ENCODE data around the gene TECPR2. TPM values are rescaled to one million over a fixed set of nuclear protein-coding genes. Genes with fewer than 3 reads are reported as not detected.
A peak's percentile ranks its signal among the peaks of the same experiment; 100 is the strongest.
"Not testable (repeated sequence)": the region's sequence is repeated elsewhere in the genome, so short reads cannot be mapped to it uniquely, and the experiment has no call there.

TECPR2 gene
- polyA plus RNA-seq, 3 donors = 15.0 to 19.0 (median 16.0) TPM

- not testable (repeated sequence) for DNase-seq (ENCODE audit: low read depth in 3 of 3, low spot score in 2 of 3)
Observed at GRCh38 chr14:102329381-102329780, 33.4 kb upstream of the TECPR2 start.

DNA sequence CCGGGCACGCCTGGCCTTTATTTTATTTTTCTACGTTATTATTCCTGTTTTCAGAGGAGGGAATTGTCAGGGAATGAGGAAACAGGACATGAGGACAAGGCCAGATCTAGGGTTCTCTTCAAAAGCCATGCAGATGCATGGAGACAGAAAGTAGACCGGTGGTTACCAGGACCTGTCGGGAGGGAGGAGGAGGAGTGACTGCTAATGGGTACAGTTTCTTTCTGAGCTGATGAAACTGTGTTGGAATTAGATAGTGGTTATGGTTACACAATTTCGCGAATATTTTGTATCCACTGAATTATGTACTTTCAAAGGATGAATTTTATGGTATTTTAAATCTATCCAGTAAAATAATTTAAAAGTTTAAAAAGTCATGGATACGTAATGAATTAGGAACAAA, 31.9 kb upstream of the TECPR2 start:
- no peak for DNase-seq (ENCODE audit: low read depth in 3 of 3, low spot score in 2 of 3)

DNA sequence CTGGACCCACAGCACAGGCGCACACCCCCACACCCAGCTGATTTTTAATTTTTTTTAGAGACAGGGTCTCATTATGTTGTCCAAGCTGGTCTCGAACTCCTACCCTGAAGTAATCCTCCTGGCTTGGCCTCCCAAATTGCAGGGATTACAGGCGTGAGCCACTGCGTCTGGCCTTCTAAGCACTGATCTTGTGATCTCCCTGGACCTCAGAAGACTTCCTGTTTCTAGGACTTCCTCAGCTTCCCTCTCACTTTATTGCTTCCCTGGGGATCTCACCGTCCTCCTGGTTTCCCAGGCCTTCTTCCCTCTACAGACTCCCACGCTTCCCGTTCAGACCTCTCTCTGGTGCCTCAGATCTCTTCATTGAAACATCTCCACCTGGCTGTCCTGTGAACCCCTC, 29.4 kb upstream of the TECPR2 start:
- no peak for DNase-seq (ENCODE audit: low read depth in 3 of 3, low spot score in 2 of 3)

DNA sequence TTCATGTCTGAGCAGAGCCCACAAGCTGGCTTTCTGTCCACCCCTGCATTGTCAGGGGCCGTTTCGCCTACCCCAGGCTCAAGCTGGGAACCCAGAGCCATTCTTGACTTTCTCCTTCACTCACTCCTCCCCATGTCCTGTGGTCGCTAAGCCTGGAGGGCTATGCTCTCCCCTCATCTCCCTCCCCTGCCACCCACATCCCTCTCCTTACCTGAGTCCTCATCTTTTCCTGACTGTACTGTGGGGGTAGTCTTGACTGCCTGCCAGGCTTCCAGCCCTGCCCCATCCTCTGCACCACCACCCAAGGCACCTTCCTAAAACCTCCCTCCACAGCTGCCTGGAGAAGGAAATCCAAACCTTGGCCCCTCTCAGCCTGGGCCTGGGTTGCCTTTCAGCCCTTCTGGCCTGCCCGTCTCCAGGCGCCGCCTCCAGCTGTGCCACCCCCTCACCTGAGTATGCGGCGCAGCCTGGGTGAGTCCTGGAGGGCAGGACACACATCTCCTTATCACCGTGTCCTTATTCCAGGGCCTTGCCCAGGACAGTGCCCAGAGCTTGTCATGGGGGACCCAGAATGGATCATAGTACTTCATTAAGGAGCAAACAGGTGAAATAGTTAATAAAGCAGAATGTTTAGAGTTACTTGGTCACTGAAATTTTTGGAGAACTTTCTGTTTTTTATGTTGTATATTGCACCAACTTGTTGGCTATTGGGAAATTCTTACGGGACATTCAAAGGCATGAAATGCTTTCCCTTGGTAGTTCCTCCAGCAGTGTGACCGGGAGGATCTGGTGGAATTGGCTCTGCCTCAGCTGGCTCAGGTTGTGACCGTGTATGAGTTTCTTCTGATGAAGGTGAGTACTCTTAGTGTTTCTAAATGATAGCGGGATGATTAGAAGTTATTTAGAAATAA, 28.7 kb upstream of the TECPR2 start:
- DNase-seq (ENCODE audit: low read depth in 3 of 3, low spot score in 2 of 3) = no peak

DNA sequence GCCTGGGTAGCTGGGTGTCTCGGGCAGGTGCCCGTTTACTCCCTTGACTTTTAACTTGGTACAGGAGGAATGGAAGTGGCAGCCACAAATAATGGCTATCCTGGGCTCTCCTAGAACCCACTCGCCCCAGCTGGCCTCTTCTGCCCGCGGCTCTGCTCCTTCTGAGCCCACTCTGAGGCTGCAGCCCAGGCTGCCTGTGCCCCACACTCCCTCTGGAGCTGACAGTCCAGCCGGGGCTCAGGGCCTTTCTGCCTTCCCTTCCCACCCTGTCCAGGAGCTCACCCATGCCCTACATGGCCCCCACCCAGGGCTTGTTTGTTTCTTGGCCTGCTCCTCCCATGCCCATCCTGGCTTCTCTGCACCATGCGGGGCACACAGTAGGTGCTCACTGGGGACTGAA, 27.6 kb upstream of the TECPR2 start:
- no peak for DNase-seq (ENCODE audit: low read depth in 3 of 3, low spot score in 2 of 3)

DNA sequence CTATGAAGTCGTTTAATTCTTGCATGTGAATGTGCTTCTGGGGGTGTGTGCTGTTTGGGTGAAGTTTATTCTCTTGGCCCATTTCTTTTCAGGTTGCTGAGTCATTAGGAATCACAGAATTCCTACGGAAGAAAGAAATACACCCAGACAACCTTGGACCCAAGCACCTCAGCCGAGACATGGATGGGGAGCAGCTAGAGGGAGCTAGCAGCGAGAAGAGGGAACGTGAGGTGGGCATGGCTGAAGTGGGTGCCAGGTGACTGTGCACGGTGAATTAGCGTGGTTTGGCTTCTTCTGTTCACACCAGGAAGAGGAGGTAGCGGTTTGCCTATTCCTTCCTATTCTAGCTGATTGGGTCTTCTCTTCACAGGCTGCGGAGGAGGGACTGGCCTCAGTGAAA, 24.0 kb upstream of the TECPR2 start:
- no peak for DNase-seq (ENCODE audit: low read depth in 3 of 3, low spot score in 2 of 3)

- DNase-seq (ENCODE audit: low read depth in 3 of 3, low spot score in 2 of 3) = no peak
Observed at GRCh38 chr14:102341566-102341965, 21.2 kb upstream of the TECPR2 start.

DNA sequence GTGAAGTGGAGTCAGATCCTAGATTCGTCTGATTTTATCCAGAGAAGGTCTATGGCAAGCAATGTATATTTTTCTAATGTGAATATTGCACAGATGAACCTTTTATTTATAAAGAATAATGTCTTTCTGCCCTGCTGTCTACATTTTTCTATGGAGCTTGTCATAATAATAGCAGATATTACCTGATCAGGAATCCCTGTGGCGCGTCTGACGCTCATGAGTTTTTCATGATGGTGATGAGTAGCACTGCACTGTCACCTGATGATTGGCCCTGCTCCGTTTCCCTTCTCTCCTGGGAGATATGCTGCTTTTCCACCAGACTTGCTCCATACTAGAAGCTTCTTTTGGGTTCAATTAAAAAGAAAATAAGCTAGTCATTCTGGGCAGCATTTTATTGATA, 20.5 kb upstream of the TECPR2 start:
- DNase-seq (ENCODE audit: low read depth in 3 of 3, low spot score in 2 of 3) = no peak

DNA sequence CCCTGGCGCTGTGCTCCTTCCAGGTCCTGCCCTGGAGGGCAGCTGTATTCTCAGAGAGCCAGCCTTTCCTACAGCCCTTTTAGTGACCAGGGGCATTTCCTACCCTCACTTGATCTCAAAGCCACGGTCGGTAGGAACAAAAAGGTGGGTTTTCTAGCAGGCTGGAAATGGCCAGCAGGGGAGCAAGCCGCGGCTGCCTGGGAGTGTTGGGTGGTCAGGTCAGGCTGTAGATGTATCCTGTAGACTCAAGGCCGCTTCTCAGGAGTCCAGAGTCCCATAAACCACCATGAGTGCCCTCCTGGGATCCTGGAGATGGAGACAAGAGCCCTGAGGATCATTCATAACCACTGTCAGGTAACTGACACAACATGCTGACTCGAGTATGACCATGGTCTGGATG, 18.7 kb upstream of the TECPR2 start:
- DNase-seq (ENCODE audit: low read depth in 3 of 3, low spot score in 2 of 3) = no peak

DNA sequence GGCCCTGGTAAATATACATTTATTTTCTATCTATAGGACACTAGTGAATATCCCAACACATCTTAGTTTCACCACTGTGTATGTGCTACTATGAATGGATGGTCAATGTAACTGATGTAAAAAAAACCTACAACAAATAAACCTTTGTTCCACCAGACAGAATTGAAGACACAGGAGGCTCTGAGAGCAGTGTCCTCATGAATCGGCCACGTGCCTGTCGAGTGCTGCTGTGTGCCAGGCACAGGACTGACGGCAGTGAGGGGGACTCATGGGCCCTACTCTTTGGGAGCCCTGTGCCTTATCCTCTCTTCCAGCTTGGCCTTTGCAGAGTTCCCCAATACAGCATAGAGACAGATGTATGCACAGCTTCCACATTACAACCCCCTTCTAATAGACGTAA, 18.3 kb upstream of the TECPR2 start:
- no peak for DNase-seq (ENCODE audit: low read depth in 3 of 3, low spot score in 2 of 3)

GRCh38 chr14:102345232-102345631, 17.5 kb upstream of the TECPR2 start:
- no peak for DNase-seq (ENCODE audit: low read depth in 3 of 3, low spot score in 2 of 3)

DNA sequence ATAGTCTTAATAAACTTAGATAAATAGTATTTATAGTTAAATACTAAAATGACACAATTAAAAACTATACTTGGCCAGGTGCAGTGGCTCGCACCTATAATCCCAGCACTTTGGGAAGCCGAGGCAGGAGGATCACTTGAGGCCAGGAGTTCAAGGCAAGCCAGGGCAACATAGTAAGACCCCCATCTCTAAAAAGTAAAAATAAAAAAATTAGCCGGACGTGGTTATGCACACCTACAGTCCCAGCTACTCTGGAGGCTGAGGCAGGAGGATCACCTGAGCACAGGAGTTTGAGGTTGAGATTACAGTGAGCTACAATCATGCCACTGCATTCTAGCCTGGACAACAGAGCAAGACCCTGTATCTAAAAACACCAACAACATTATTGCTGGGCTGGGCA, 16.1 kb upstream of the TECPR2 start:
- no peak for DNase-seq (ENCODE audit: low read depth in 3 of 3, low spot score in 2 of 3)

- DNase-seq (ENCODE audit: low read depth in 3 of 3, low spot score in 2 of 3) = no peak
Observed at GRCh38 chr14:102348376-102348775, 14.4 kb upstream of the TECPR2 start.

GRCh38 chr14:102351023-102351422, 11.7 kb upstream of the TECPR2 start:
- DNase-seq (ENCODE audit: low read depth in 3 of 3, low spot score in 2 of 3) = no peak

DNA sequence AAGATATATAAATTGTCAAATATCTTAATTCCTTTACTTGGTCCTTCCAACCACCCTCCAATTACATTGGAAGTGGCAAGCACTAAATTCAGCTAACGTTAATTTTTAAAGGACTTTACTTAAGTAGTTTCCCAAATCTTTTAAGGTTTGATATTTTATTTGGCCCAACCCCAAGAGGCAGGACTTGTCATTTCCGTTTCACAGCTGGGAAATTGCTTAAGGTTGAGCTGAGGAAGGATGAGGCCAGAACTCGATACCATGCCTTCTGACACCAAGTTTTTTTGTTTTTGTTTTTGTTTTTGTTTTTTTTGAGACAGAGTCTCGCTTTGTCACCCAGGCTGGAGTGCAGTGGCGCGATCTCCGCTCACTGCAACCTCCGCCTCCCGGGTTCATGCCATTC, 11.1 kb upstream of the TECPR2 start:
- DNase-seq (ENCODE audit: low read depth in 3 of 3, low spot score in 2 of 3) = not testable (repeated sequence)

- DNase-seq (ENCODE audit: low read depth in 3 of 3, low spot score in 2 of 3) = no peak
Observed at GRCh38 chr14:102352213-102352612, 10.5 kb upstream of the TECPR2 start.

DNA sequence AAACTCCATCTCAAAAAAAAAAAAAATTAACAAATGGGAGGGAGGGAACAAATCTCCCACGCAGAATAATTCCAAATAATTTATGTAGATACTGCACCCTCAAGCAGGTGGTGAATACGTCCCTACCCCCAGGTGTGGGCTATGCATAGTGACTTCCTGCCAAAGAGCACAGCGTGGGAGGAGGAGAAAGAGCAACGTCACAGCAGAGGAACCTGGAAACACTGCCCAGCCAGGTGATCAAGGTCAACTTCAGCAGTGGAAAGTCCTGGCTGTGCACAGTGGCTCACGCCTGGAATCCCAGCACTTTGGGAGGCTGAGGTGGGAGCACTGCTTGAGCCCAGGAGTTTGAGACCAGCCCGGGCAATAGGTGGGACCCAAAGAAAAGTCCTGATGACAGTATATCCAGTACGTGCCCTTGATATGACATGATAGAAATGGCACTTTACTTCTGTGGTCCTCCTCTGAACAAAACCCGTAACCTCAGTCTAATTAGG, 9.6 kb upstream of the TECPR2 start:
- DNase-seq (ENCODE audit: low read depth in 3 of 3, low spot score in 2 of 3) = no peak

DNA sequence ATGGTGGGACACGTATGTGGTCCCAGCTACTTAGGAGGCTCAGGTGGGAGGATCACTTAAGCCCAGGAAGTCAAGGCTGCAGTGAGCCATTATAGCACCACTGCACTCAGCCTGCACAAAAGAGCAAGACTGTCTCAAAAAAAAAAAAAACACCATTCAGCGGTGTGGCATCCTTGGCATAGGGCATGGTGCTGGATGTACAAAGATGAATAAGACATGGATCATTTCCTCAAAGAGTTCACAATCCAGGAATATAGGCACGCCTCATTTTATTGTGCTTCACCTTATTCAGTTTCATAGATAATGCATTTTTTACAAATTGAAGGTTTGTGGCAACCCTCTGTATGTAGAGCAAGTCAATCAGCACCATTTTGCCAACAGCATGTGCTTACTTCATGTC, 6.5 kb upstream of the TECPR2 start:
- no peak for DNase-seq (ENCODE audit: low read depth in 3 of 3, low spot score in 2 of 3)

DNA sequence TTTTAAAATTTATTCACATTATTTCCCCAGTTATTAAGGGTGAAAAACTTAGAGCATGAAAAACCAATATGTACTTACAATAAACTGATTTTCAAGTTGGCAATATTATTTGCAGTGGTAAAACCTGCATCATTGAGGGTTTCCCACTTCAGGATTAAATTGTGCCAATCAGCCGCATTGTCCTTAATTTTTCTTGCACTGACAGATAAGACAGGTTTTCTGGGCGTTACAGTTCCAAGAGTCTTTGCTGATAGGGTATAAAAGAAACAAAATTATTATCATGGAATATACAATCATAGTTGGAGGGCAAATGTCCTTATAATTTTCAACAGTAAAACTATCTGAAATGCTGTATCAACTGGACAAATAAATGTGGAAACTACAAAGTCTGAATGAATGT, 3.4 kb upstream of the TECPR2 start:
- DNase-seq (ENCODE audit: low read depth in 3 of 3, low spot score in 2 of 3) = no peak

- DNase-seq (ENCODE audit: low read depth in 3 of 3, low spot score in 2 of 3) = no peak
Observed at GRCh38 chr14:102360388-102360787, 2.4 kb upstream of the TECPR2 start.

DNA sequence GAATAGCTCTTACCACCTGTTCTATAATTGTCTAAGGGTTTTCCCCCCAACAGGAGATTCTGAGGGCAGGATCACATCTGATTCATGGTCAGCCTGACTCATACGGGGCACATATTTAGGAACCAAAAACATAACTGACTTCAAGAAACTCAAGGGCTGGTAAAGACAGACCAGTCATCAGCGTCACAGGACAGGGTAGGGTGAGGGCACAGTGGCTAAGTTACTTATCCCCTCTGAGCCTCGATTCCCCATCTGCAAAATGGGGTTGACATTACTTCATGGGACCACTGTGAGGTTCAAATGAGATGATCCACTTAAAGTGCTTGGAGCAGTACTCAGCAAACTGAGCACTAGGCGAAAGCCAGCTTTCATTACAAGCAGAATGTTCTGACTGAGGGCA, 657 bp upstream of the TECPR2 start:
- no peak for DNase-seq (ENCODE audit: low read depth in 3 of 3, low spot score in 2 of 3)

GRCh38 chr14:102363182-102363943, 622 bp downstream of the TECPR2 start:
- DNase-seq (ENCODE audit: low read depth in 3 of 3, low spot score in 2 of 3) = peak in 1 of 3 donors; percentile 10

Data from right renal cortex interstitium (tissue), 3 donors.